Lower lobe of right lung (tissue), 2 donors: ENCODE measurements around the gene ECSIT. TPM values are rescaled to one million over a fixed set of nuclear protein-coding genes. Genes with fewer than 3 reads are reported as not detected.
"Not testable (repeated sequence)": the region's sequence is repeated elsewhere in the genome, so short reads cannot be mapped to it uniquely, and the experiment has no call there.

Experiments used
- ATAC-seq, 2 donors: fragments of 200-7000 bp; cut with Tn5 transposase; one replicate each; pipeline ENCODE4 v1.9.1; 2020 to 2022; ENCODE audit warnings: mild to moderate bottlenecking in 2 of 2, moderate library complexity in 2 of 2
- DNase-seq: peaks from one replicate; pipeline ENCODE4 v3.0.0-alpha.2; 2020
- H3K27ac ChIP-seq: fragments of 200-600 bp; one replicate; pipeline ENCODE4 v1.8.0; 2022
- H3K27me3 ChIP-seq: fragments of 200-600 bp; one replicate; pipeline ENCODE4 v1.8.0; 2022; ENCODE audit warnings: low read depth
- H3K36me3 ChIP-seq: fragments of 200-600 bp; one replicate; pipeline ENCODE4 v1.8.0; 2022; ENCODE audit warnings: mild to moderate bottlenecking
- H3K4me1 ChIP-seq: fragments of 200-600 bp; one replicate; pipeline ENCODE4 v1.8.0; 2022
- H3K4me3 ChIP-seq: fragments of 200-600 bp; one replicate; pipeline ENCODE4 v1.8.0; 2022; ENCODE audit warnings: mild to moderate bottlenecking
- H3K9me3 ChIP-seq: fragments of 200-600 bp; one replicate; pipeline ENCODE4 v1.8.0; 2022
- intact Hi-C: fragments of 100-400 bp; cut with DNase I; formaldehyde crosslinking; loops from one replicate; pipeline ENCODE4 v1.11.0; 2022
- microRNA-seq: library from miRNA; unstranded; fragments of <30 nt; microRNA quantifications from one replicate; pipeline ENCODE4 v1.2.0, GENCODE V29; 2020; ENCODE audit warnings: borderline number of aligned reads
- total RNA-seq: library from RNA; stranded (reverse); fragmentation: NEBNext Ultra II Directional; extraction: Animal tissue kit (Norgen Biotek cat#: 25700); gene quantifications from one replicate; pipeline ENCODE4 v1.2.1, GENCODE V29; 2021
- TF ChIP-seq, protein P1 (sequence below): fragments of 200-600 bp; IDR thresholded peaks from one replicate; pipeline ENCODE4 v1.8.0; 2022; ENCODE audit warnings: antibody characterized with exemption, mild to moderate bottlenecking
- donor health status: DM: no; HTN: yes; CAD: no; lungs with severe emphysema.

Gene ECSIT
- total RNA-seq, 1 donor from 2014 or later = 38.7 TPM

DNA sequence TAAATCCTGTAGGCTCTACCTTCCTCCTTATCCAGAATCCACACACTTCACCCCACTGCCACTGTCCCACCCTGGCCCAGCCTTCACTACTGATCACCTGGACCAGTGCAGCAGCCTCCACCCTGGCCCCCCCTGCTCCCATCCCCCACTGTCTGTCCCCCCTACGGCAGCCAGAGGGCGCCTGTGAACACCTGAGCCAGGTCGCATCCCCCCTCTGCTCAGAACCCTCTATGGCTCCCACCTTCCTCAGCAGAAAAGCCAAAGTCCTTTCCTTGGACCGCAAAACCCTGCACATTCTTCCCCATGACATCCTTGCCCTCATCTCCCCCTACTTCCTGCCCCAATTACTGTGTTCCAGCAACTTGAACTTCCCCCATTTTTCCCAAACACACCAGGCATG, 68.7 kb downstream of the ECSIT start:
- intact Hi-C loops = no loop called here
- Histone ChIP-seq H3K4me3 (no peak overlapping the region), H3K27me3 (peaks cover 10% of the 10 kb centered on the region), H3K36me3 (no peaks in the 10 kb centered on the region), H3K9me3 (no peaks in the 10 kb centered on the region), H3K27ac (no peak overlapping the region), H3K4me1 (no peaks in the 10 kb centered on the region)
- TF ChIP-seq, protein P1, sequence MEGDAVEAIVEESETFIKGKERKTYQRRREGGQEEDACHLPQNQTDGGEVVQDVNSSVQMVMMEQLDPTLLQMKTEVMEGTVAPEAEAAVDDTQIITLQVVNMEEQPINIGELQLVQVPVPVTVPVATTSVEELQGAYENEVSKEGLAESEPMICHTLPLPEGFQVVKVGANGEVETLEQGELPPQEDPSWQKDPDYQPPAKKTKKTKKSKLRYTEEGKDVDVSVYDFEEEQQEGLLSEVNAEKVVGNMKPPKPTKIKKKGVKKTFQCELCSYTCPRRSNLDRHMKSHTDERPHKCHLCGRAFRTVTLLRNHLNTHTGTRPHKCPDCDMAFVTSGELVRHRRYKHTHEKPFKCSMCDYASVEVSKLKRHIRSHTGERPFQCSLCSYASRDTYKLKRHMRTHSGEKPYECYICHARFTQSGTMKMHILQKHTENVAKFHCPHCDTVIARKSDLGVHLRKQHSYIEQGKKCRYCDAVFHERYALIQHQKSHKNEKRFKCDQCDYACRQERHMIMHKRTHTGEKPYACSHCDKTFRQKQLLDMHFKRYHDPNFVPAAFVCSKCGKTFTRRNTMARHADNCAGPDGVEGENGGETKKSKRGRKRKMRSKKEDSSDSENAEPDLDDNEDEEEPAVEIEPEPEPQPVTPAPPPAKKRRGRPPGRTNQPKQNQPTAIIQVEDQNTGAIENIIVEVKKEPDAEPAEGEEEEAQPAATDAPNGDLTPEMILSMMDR = no peak
- no peak for DNase-seq
- no peak for ATAC-seq

DNA sequence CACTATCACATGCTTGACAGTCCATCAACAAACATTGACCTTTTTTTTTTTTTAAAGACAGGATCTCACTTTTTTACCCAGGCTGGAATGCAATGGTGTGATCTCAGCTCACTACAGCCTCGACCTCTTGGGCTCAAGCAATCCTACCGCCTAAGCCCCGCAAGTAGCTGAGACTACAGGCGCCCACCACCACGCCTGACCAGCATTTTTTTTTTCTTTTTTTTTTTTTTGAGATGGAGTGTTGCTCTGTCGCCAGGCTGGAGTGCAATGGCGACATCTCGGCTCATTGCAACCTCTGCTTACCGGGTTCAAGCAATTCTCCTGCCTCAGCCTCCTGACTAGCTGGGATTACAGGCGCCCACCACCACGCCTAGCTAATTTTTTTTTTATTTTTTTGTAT, 70.0 kb downstream of the ECSIT start:
- H3K4me3 ChIP-seq, H3K36me3 ChIP-seq, intact Hi-C loops, ATAC-seq, H3K4me1 ChIP-seq, DNase-seq, H3K27ac ChIP-seq, H3K9me3 ChIP-seq: not testable (repeated sequence)
- H3K27me3 ChIP-seq = peaks cover 10% of the 10 kb centered on the region

- Histone ChIP-seq H3K27me3 (peaks cover 10% of the 10 kb centered on the region), H3K27ac (no peak overlapping the region), H3K9me3 (no peaks in the 10 kb centered on the region), H3K36me3 (no peaks in the 10 kb centered on the region), H3K4me3 (no peak overlapping the region), H3K4me1 (no peaks in the 10 kb centered on the region)
- intact Hi-C loops = no loop called here
- no peak for ATAC-seq
- TF ChIP-seq, protein P1 = no peak
- no peak for DNase-seq
These were observed 70.6 kb downstream of the ECSIT start for GRCh38 chr19:11458236-11458900.

DNA sequence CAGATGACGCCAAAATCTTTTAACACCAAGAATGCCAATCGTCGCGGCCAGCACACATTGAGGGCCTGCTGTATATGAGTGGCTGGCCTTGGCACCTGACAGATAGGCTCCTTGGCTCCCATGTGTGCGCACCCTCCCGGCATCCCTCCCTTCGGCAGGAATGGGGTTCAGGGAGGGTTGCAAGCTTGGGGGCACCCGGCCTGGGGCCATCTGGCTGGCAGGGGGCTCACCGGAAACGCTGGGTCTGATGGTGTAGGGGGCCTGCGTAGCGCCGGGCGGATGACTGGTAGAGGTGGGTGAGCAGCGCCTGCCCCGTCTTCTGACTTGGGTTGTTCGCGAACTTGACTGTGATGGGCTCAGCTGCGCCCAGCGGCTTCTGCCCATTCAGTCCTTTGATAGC, 71.1 kb downstream of the ECSIT start:
- H3K27me3 ChIP-seq = peaks cover 10% of the 10 kb centered on the region
- H3K9me3 ChIP-seq = no peaks in the 10 kb centered on the region
- TF ChIP-seq, protein P1 = no peak
- ATAC-seq (no peak), DNase-seq (no peak)
- intact Hi-C loops = no loop called here
- H3K4me1 ChIP-seq = no peaks in the 10 kb centered on the region
- no peak overlapping the region for H3K4me3 ChIP-seq
- no peaks in the 10 kb centered on the region for H3K36me3 ChIP-seq
- no peak overlapping the region for H3K27ac ChIP-seq

- H3K36me3 ChIP-seq = no peaks in the 10 kb centered on the region
- ATAC-seq = no peak
- H3K27me3 ChIP-seq = peaks cover 10% of the 10 kb centered on the region
- intact Hi-C loops = no loop called here
- DNase-seq = no peak
- H3K27ac ChIP-seq = no peak overlapping the region
- no peaks in the 10 kb centered on the region for H3K9me3 ChIP-seq
- H3K4me3 ChIP-seq = no peak overlapping the region
- TF ChIP-seq, protein P1 = no peak
- H3K4me1 ChIP-seq = no peaks in the 10 kb centered on the region
These were observed 71.8 kb downstream of the ECSIT start for GRCh38 chr19:11457115-11457514.

GRCh38 chr19:11456659-11457058, 72.3 kb downstream of the ECSIT start:
- no peak for ATAC-seq
- Histone ChIP-seq H3K4me3 (no peak overlapping the region), H3K4me1 (no peaks in the 10 kb centered on the region), H3K36me3 (no peaks in the 10 kb centered on the region), H3K9me3 (no peaks in the 10 kb centered on the region), H3K27ac (no peak overlapping the region), H3K27me3 (peaks cover 10% of the 10 kb centered on the region)
- no peak for DNase-seq
- intact Hi-C loops = no loop called here
- TF ChIP-seq, protein P1 = no peak

Small RNA genes lying within 50 kb of the gene (microRNA-seq; reads per million reads assigned to microRNA genes)
- not detected for gene MIR7974

Other genes starting within 250 kb of the ECSIT start
- gene TSPAN16, start 233.0 kb downstream of the ECSIT start, total RNA-seq = not detected
- gene RAB3D, start 189.5 kb downstream of the ECSIT start, total RNA-seq = 53.6 TPM
- gene TMEM205, start 182.9 kb downstream of the ECSIT start, total RNA-seq = 65.7 TPM
- gene CCDC159, start 182.6 kb downstream of the ECSIT start, total RNA-seq = 37.3 TPM
- 21.3 TPM for gene PLPPR2, start 173.7 kb downstream of the ECSIT start, total RNA-seq
- 3.6 TPM for gene SWSAP1, start 154.5 kb downstream of the ECSIT start, total RNA-seq
- gene EPOR, start 144.8 kb downstream of the ECSIT start, total RNA-seq = 16.4 TPM
- 55.8 TPM for gene RGL3, start 109.8 kb downstream of the ECSIT start, total RNA-seq
- gene ODAD3, start 94.0 kb downstream of the ECSIT start, total RNA-seq = 4.3 TPM
- 285 TPM for gene PRKCSH, start 93.5 kb downstream of the ECSIT start, total RNA-seq
- gene ELAVL3, start 48.1 kb downstream of the ECSIT start, total RNA-seq = not detected
- 9.2 TPM for gene ZNF653, start 23.3 kb downstream of the ECSIT start, total RNA-seq
- gene CNN1, start 9.7 kb upstream of the ECSIT start, total RNA-seq = 16.4 TPM
- 44.3 TPM for gene ELOF1, start 30.1 kb upstream of the ECSIT start, total RNA-seq
- gene ACP5, start 48.5 kb upstream of the ECSIT start, total RNA-seq = 650 TPM
- 9.4 TPM for gene ZNF627, start 68.3 kb upstream of the ECSIT start, total RNA-seq
- 5.6 TPM for gene ZNF823, start 209.8 kb upstream of the ECSIT start, total RNA-seq
- 5.8 TPM for gene ZNF441, start 237.9 kb upstream of the ECSIT start, total RNA-seq